H1 (cell line): ENCODE data around the gene SLC4A8. TPM values are rescaled to one million over a fixed set of nuclear protein-coding genes. Genes with fewer than 3 reads are reported as not detected.
A peak's percentile ranks its signal among the peaks of the same experiment; 100 is the strongest.

ENCODE experiments used
- ASH2L ChIP-seq: fragments of 200-600, 300-600 bp; sonication (generic); IDR thresholded peaks from one replicate; pipeline ENCODE4 v1.7.1; 2017; ENCODE audit warnings: low read length
- EGR1 ChIP-seq: IDR thresholded peaks from 2 replicates; pipeline ENCODE4 v1.6.1; 2011; ENCODE audit warnings: low read depth, low read length, borderline replicate concordance
- JUN ChIP-seq: IDR thresholded peaks from 2 replicates; pipeline ENCODE4 v1.6.1; 2011; ENCODE audit warnings: low read depth, mild to moderate bottlenecking, improper control_type of control experiment, low read length
- PHF8 ChIP-seq: fragments of 200-600 bp; sonication (generic); conservative IDR thresholded peaks from 2 replicates; pipeline ENCODE4 v1.7.1; 2012; ENCODE audit warnings: low read depth, mild to moderate bottlenecking, inconsistent platforms, low read length, moderate library complexity
- POLR2AphosphoS5 ChIP-seq: IDR thresholded peaks from 2 replicates; pipeline ENCODE4 v1.6.1; 2011; ENCODE audit warnings: low read depth, low read length
- RXRA ChIP-seq: IDR thresholded peaks from 2 replicates; pipeline ENCODE4 v1.6.1; 2011; ENCODE audit warnings: low read depth, mild to moderate bottlenecking, low read length, moderate library complexity; ENCODE audit not compliant: insufficient read depth
- TCF12 ChIP-seq: IDR thresholded peaks from 2 replicates; pipeline ENCODE4 v1.6.1; 2011; ENCODE audit warnings: low read depth, mild to moderate bottlenecking, low read length
- YY1 ChIP-seq: IDR thresholded peaks from 2 replicates; pipeline ENCODE4 v1.6.1; 2011; ENCODE audit warnings: low read depth, mild to moderate bottlenecking, low read length
- polyA plus RNA-seq, 7 experiments: library from polyadenylated mRNA; depleted of rRNA in 3 of 7; stranded (reverse) in 5 of 7; unstranded in 2 of 7; fragments of >200 nt in 5 of 7; fragments of 200-250 nt in 2 of 7; gene quantifications; 1 replicate in 5 of 7; 2 replicates in 1 of 7; 4 replicates in 1 of 7; pipeline versions ENCODE4 v1.2.1 to v1.2.3, GENCODE V29; 2011 to 2013; ENCODE audit warnings: missing spikeins in 2 of 7, mixed read lengths in 2 of 7
- total RNA-seq: library from RNA; stranded (reverse); fragmentation: NEBNext Ultra II Directional; extraction: Animal tissue kit (Norgen Biotek cat#: 25700); gene quantifications from 2 replicates; pipeline ENCODE4 v1.2.1, GENCODE V29; 2021
- TF ChIP-seq, protein P1 (sequence below): IDR thresholded peaks from 2 replicates; pipeline ENCODE4 v1.6.1; 2011; ENCODE audit warnings: low read depth, mild to moderate bottlenecking, low read length; ENCODE audit not compliant: insufficient read depth
- TF ChIP-seq, protein P2 (sequence below): fragments of 300-600 bp; sonication (generic); IDR thresholded peaks from 2 replicates; pipeline ENCODE4 v1.7.1; 2012; ENCODE audit warnings: low read length, moderate library complexity, mild to moderate bottlenecking, inconsistent platforms; ENCODE audit not compliant: insufficient replicate concordance

SLC4A8 gene
- total and polyA plus RNA-seq, 2 of the 8 experiments (the other 6 are each of a cell fraction or from before 2014, with no cell fraction given) = 11.2 to 13.4 TPM

- TF ChIP-seq ASH2L = no peak
- no peak for TF ChIP-seq RXRA
- no peak for TF ChIP-seq EGR1
- TF ChIP-seq JUN = no peak
- TF ChIP-seq YY1 = no peak
- no peak for TF ChIP-seq POLR2AphosphoS5
- TF ChIP-seq, protein P1, sequence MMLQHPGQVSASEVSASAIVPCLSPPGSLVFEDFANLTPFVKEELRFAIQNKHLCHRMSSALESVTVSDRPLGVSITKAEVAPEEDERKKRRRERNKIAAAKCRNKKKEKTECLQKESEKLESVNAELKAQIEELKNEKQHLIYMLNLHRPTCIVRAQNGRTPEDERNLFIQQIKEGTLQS = no peak
- TF ChIP-seq, protein P2, sequence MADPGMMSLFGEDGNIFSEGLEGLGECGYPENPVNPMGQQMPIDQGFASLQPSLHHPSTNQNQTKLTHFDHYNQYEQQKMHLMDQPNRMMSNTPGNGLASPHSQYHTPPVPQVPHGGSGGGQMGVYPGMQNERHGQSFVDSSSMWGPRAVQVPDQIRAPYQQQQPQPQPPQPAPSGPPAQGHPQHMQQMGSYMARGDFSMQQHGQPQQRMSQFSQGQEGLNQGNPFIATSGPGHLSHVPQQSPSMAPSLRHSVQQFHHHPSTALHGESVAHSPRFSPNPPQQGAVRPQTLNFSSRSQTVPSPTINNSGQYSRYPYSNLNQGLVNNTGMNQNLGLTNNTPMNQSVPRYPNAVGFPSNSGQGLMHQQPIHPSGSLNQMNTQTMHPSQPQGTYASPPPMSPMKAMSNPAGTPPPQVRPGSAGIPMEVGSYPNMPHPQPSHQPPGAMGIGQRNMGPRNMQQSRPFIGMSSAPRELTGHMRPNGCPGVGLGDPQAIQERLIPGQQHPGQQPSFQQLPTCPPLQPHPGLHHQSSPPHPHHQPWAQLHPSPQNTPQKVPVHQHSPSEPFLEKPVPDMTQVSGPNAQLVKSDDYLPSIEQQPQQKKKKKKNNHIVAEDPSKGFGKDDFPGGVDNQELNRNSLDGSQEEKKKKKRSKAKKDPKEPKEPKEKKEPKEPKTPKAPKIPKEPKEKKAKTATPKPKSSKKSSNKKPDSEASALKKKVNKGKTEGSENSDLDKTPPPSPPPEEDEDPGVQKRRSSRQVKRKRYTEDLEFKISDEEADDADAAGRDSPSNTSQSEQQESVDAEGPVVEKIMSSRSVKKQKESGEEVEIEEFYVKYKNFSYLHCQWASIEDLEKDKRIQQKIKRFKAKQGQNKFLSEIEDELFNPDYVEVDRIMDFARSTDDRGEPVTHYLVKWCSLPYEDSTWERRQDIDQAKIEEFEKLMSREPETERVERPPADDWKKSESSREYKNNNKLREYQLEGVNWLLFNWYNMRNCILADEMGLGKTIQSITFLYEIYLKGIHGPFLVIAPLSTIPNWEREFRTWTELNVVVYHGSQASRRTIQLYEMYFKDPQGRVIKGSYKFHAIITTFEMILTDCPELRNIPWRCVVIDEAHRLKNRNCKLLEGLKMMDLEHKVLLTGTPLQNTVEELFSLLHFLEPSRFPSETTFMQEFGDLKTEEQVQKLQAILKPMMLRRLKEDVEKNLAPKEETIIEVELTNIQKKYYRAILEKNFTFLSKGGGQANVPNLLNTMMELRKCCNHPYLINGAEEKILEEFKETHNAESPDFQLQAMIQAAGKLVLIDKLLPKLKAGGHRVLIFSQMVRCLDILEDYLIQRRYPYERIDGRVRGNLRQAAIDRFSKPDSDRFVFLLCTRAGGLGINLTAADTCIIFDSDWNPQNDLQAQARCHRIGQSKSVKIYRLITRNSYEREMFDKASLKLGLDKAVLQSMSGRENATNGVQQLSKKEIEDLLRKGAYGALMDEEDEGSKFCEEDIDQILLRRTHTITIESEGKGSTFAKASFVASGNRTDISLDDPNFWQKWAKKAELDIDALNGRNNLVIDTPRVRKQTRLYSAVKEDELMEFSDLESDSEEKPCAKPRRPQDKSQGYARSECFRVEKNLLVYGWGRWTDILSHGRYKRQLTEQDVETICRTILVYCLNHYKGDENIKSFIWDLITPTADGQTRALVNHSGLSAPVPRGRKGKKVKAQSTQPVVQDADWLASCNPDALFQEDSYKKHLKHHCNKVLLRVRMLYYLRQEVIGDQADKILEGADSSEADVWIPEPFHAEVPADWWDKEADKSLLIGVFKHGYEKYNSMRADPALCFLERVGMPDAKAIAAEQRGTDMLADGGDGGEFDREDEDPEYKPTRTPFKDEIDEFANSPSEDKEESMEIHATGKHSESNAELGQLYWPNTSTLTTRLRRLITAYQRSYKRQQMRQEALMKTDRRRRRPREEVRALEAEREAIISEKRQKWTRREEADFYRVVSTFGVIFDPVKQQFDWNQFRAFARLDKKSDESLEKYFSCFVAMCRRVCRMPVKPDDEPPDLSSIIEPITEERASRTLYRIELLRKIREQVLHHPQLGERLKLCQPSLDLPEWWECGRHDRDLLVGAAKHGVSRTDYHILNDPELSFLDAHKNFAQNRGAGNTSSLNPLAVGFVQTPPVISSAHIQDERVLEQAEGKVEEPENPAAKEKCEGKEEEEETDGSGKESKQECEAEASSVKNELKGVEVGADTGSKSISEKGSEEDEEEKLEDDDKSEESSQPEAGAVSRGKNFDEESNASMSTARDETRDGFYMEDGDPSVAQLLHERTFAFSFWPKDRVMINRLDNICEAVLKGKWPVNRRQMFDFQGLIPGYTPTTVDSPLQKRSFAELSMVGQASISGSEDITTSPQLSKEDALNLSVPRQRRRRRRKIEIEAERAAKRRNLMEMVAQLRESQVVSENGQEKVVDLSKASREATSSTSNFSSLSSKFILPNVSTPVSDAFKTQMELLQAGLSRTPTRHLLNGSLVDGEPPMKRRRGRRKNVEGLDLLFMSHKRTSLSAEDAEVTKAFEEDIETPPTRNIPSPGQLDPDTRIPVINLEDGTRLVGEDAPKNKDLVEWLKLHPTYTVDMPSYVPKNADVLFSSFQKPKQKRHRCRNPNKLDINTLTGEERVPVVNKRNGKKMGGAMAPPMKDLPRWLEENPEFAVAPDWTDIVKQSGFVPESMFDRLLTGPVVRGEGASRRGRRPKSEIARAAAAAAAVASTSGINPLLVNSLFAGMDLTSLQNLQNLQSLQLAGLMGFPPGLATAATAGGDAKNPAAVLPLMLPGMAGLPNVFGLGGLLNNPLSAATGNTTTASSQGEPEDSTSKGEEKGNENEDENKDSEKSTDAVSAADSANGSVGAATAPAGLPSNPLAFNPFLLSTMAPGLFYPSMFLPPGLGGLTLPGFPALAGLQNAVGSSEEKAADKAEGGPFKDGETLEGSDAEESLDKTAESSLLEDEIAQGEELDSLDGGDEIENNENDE = no peak
- TF ChIP-seq TCF12 = no peak
- TF ChIP-seq PHF8 = peak; percentile 61
Measured at GRCh38 chr12:51391283-51392123, 33.1 kb upstream of the SLC4A8 start, which contains the start of gene GALNT6 (continued).
